Mucosa of descending colon (tissue), 3 donors: ENCODE measurements around the gene DSG2. TPM values are rescaled to one million over a fixed set of nuclear protein-coding genes. Genes with fewer than 3 reads are reported as not detected.
A peak's percentile ranks its signal among the peaks of the same experiment; 100 is the strongest.

Source experiments
- ATAC-seq: fragments of 200-7000 bp; cut with Tn5 transposase; one replicate; pipeline ENCODE4 v1.9.1; 2020; ENCODE audit warnings: mild to moderate bottlenecking, moderate library complexity
- DNase-seq, 3 donors: peaks; one replicate each; pipeline ENCODE4 v3.0.0-alpha.2; 2020
- H3K36me3 ChIP-seq: fragments of 200-600 bp; one replicate; pipeline ENCODE4 v1.8.0; 2021; ENCODE audit warnings: low read depth, mild to moderate bottlenecking
- H3K4me1 ChIP-seq: fragments of 200-600 bp; one replicate; pipeline ENCODE4 v1.8.0; 2021; ENCODE audit warnings: low read depth, mild to moderate bottlenecking
- H3K4me3 ChIP-seq: fragments of 200-600 bp; one replicate; pipeline ENCODE4 v1.8.0; 2021; ENCODE audit warnings: mild to moderate bottlenecking
- H3K9me3 ChIP-seq: fragments of 200-600 bp; one replicate; pipeline ENCODE4 v1.8.0; 2021; ENCODE audit warnings: mild to moderate bottlenecking
- CTCF ChIP-seq: fragments of 200-600 bp; IDR thresholded peaks from one replicate; pipeline ENCODE4 v1.8.0; 2022; ENCODE audit warnings: antibody characterized with exemption, mild to moderate bottlenecking
- intact Hi-C, 2 donors: fragments of 100-400 bp; cut with DNase I in 1 of 2; cut with micrococcal nuclease in 1 of 2; formaldehyde crosslinking; loops; one replicate each; pipeline versions ENCODE4 v1.11.0 to v1.11.1; 2022; cut with DNase I, micrococcal nuclease
- total RNA-seq, 3 donors: library from RNA; stranded (reverse); fragmentation: NEBNext Ultra II Directional in 2 of 3; extraction: Animal tissue kit (Norgen Biotek cat#: 25700) in 2 of 3; gene quantifications; one replicate each; pipeline versions ENCODE4 v1.2.1 to v1.2.4, GENCODE V29; 2021 to 2023
- donor health status: DM: no; HTN: no; CAD: no; lungs with moderate emphysema.
- donor health status: DM: no; HTN: no; CAD: no.
- donor health status: DM: no; HTN: yes; CAD: no.

The DSG2 gene
- total RNA-seq, 3 donors from 2014 or later, result 131 to 341 (median 305) TPM

GRCh38 chr18:31478688-31479087, 19.3 kb upstream of the DSG2 start:
- ATAC-seq (no peak), DNase-seq (no peak)
- intact Hi-C loops, result no loop called here

GRCh38 chr18:31482051-31482450, 15.9 kb upstream of the DSG2 start:
- intact Hi-C loops, result no loop called here
- no peak for DNase-seq
- no peaks in the 10 kb centered on the region for H3K36me3 ChIP-seq
- H3K4me3 ChIP-seq, result no peak overlapping the region
- H3K9me3 ChIP-seq, result no peaks in the 10 kb centered on the region
- TF ChIP-seq CTCF, result no peak
- no peak for ATAC-seq
- H3K4me1 ChIP-seq, result peaks cover 4% of the 10 kb centered on the region

More at GRCh38 chr18:31478688-31479087, 19.3 kb upstream of the DSG2 start:
- no peak overlapping the region for H3K4me3 ChIP-seq
- H3K9me3 ChIP-seq, result no peaks in the 10 kb centered on the region
- no peaks in the 10 kb centered on the region for H3K36me3 ChIP-seq
- no peak for TF ChIP-seq CTCF
- H3K4me1 ChIP-seq, result no peaks in the 10 kb centered on the region

DNA sequence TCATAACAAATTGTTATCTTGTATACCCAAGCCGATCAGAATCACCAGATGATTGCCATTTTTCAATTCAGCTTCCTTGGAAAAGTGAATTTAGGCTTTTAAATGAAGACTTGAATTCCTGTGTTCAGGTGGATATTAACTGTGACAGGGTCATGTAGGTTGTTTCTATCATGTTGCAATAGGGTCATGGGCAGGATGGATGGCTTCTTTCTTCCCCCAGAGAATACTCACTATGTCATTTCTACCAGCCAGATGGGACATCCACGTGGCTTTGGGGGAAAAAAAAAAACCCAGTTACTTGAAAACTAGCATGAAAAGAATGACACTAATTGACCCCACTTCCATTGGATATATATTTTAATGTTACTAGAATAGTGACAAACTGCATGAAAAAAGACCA, 14.6 kb upstream of the DSG2 start:
- Histone ChIP-seq H3K4me3 (no peak overlapping the region), H3K4me1 (peaks cover 4% of the 10 kb centered on the region), H3K9me3 (no peaks in the 10 kb centered on the region), H3K36me3 (no peaks in the 10 kb centered on the region)
- no peak for ATAC-seq
- no peak for DNase-seq
- no peak for TF ChIP-seq CTCF
- intact Hi-C loops, result no loop called here

DNA sequence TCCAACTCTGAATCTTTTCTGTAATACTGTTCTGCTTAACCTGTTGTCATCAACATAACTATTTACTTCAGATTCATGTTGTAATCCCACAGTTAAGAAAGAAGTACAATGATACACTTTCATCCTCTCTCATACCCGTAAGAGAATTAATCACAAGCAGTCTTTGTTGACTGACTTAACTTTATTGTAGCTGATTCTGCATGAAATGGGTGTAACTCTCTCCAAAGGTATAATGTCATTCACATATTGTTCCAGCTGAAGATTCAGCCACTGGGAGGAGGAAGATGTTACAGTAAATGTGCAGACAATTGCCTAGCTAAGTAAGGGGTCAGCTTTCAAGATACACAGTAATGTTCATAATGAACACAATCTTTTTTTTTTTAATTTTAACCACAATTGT, 13.5 kb upstream of the DSG2 start:
- DNase-seq (no peak), ATAC-seq (peak; percentile 78)
- Histone ChIP-seq H3K4me3 (no peak overlapping the region), H3K36me3 (no peaks in the 10 kb centered on the region), H3K9me3 (no peaks in the 10 kb centered on the region), H3K4me1 (peaks cover 4% of the 10 kb centered on the region)
- TF ChIP-seq CTCF, result no peak
- intact Hi-C loops, result no loop called here

DNA sequence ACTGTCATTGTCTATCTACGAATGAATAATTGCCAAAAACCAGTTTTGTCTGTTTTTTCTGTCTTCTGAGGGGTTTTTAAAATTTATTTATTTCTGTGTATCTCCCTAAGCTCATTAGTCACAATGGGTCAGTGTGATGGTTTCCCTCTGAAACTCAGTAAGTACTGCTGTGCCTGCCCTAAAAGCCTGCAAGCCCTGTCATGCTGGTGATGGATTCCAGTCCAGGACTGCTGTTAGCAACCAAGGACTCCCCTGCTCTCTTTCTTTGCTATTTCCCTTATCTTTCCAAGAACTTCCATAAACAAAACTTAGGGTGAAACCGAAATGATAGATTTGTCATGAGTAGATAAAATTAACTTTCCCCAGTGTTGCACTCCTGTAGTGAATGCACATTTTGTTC, 11.8 kb upstream of the DSG2 start:
- Histone ChIP-seq H3K9me3 (no peaks in the 10 kb centered on the region), H3K36me3 (no peaks in the 10 kb centered on the region), H3K4me1 (peaks cover 15% of the 10 kb centered on the region), H3K4me3 (no peak overlapping the region)
- ATAC-seq, result no peak
- no peak for TF ChIP-seq CTCF
- intact Hi-C loops, result no loop called here
- DNase-seq, result no peak

DNA sequence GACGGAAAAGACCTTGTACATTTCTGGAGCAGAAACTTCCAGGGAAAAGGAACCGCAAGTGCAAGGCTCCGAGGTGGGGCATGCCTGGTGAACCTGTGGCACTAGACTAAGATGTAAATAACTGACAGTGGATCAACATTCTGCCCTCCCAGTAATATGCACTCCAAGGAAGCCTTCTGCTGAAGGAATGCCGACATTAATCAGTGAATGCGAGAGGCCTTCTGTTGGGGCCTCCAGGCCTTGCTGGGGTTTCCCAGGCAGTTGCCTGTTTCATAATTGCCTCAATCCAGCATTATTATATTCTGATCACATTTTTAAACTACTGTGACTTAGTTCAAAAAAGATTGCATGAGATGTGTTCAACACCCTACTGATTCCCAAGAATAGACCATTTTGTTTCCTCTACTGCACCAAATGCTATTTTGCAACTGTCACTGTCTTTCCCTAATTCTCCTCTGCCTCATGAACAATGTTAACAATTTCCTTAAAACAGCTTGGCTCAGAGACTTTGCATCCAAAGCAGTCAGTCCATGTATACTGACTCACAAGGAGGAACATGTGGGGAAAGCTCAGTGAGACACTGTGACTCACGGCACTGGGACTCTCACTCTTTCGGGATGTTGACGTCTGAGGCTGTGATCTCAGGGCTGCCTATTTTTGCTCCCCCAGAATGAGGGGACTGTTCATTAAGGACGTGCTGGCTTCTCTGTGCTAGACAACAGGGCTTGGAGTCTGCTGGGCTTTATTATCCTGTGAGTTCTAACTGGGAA, 10.5 kb upstream of the DSG2 start:
- TF ChIP-seq CTCF, result no peak
- no peak overlapping the region for H3K4me3 ChIP-seq
- peak; percentile 36 for ATAC-seq
- DNase-seq, result no peak
- no peaks in the 10 kb centered on the region for H3K9me3 ChIP-seq
- intact Hi-C loops, result no loop called here
- peaks cover 15% of the 10 kb centered on the region for H3K4me1 ChIP-seq
- H3K36me3 ChIP-seq, result no peaks in the 10 kb centered on the region
